NOMO-1 treated with DMSO at 0.1 percent for 48 hours (cell line): ENCODE measurements around the gene RMDN3.
A peak's percentile ranks its signal among the peaks of the same experiment; 100 is the strongest.

Experiments
- DNase-seq: peaks from one replicate; lab custom pipeline; 2025; ENCODE audit not compliant: unreplicated experiment; lab: John Stamatoyannopoulos, UW

The RMDN3 gene

GRCh38 chr15:40750885-40751284, 4.2 kb downstream of the RMDN3 start:
- no peak for DNase-seq

- no peak for DNase-seq
Observed at GRCh38 chr15:40749151-40749630, 5.9 kb downstream of the RMDN3 start.

- no peak for DNase-seq
Observed at GRCh38 chr15:40747685-40748631, 7.1 kb downstream of the RMDN3 start.

- DNase-seq = peak; percentile 30
Observed at GRCh38 chr15:40746916-40747418, 8.1 kb downstream of the RMDN3 start.

GRCh38 chr15:40744815-40745152, 10.3 kb downstream of the RMDN3 start:
- DNase-seq = no peak

GRCh38 chr15:40743921-40744814, 10.9 kb downstream of the RMDN3 start:
- peak; percentile 18 for DNase-seq

GRCh38 chr15:40743485-40743901, 11.6 kb downstream of the RMDN3 start:
- no peak for DNase-seq

- no peak for DNase-seq
Observed at GRCh38 chr15:40739854-40740253, 15.2 kb downstream of the RMDN3 start.

- DNase-seq = no peak
Observed at GRCh38 chr15:40739047-40739446, 16.0 kb downstream of the RMDN3 start.

- DNase-seq = no peak
Observed at GRCh38 chr15:40737048-40737447, 18.0 kb downstream of the RMDN3 start.

- DNase-seq = no peak
Observed at GRCh38 chr15:40736575-40736974, 18.5 kb downstream of the RMDN3 start.

GRCh38 chr15:40731034-40731433, 24.0 kb downstream of the RMDN3 start:
- no peak for DNase-seq

GRCh38 chr15:40723919-40724318, 31.1 kb downstream of the RMDN3 start:
- DNase-seq = no peak

GRCh38 chr15:40722934-40723333, 32.1 kb downstream of the RMDN3 start:
- DNase-seq = no peak

- DNase-seq = no peak
Observed at GRCh38 chr15:40722354-40722753, 32.7 kb downstream of the RMDN3 start.

GRCh38 chr15:40721701-40722100, 33.4 kb downstream of the RMDN3 start:
- no peak for DNase-seq

GRCh38 chr15:40716165-40716564, 38.9 kb downstream of the RMDN3 start:
- DNase-seq = no peak

GRCh38 chr15:40714144-40714543, 40.9 kb downstream of the RMDN3 start:
- no peak for DNase-seq

GRCh38 chr15:40706121-40706520, 48.9 kb downstream of the RMDN3 start:
- no peak for DNase-seq

GRCh38 chr15:40702077-40702476, 53.0 kb downstream of the RMDN3 start:
- no peak for DNase-seq

GRCh38 chr15:40697916-40698315, 57.1 kb downstream of the RMDN3 start:
- no peak for DNase-seq

- DNase-seq = no peak
Observed at GRCh38 chr15:40696228-40696627, 58.8 kb downstream of the RMDN3 start.
